HepG2 (cell line): Measurements from ENCODE around the gene PTS. TPM values are rescaled to one million over a fixed set of nuclear protein-coding genes. Genes with fewer than 3 reads are reported as not detected.
A peak's percentile ranks its signal among the peaks of the same experiment; 100 is the strongest.

Experiments
- ATAC-seq: fragments of 200-7000 bp; cut with Tn5 transposase; 3 replicates; pipeline ENCODE4 v1.9.1; 2020; ENCODE audit warnings: mild to moderate bottlenecking, moderate library complexity
- BruUV-seq: library from RNA; stranded (reverse); fragments of 400-500 nt; replicated peaks from 2 replicates; lab custom pipeline; 2021; lab: Mats Ljungman, UMichigan
- CTCF ChIA-PET: fragments of 300-600 bp; formaldehyde crosslinking; extraction: SDS; loops from one replicate; lab custom pipeline; 2021; ENCODE audit warnings: low total read pairs, inconsistent platforms, low intra/inter-chr PET ratio; lab: Yijun Ruan, JAX
- POLR2A ChIA-PET: fragments of 350-600 bp; sonication (Branson Sonifier 250); formaldehyde crosslinking; loops from one replicate; lab custom pipeline; 2020; ENCODE audit warnings: antibody characterized with exemption, inconsistent platforms; lab: Yijun Ruan, JAX
- DNase-seq: peaks from one replicate; pipeline ENCODE4 v3.0.0-alpha.2; 2015; ENCODE audit warnings: low spot score
- FAIRE-seq: peaks from 3 replicates; lab custom pipeline; 2011; peaks lifted over from hg19 to GRCh38; lab: Jason Lieb, UNC
- H2AFZ ChIP-seq: one replicate; pipeline ENCODE4 v1.6.1; 2011; ENCODE audit warnings: low read length, inconsistent platforms
- H3K27ac ChIP-seq: fragments of 300-600 bp; 3 replicates; pipeline ENCODE4 v1.8.0; 2011; ENCODE audit warnings: mixed run types, mild to moderate bottlenecking, mixed read lengths, low read length, inconsistent platforms; ENCODE audit not compliant: insufficient read depth; ENCODE audit errors: extremely low read length
- H3K27me3 ChIP-seq, 2 experiments: fragments of 200-600 bp in 1 of 2; 2 replicates in 1 of 2; 3 replicates in 1 of 2; pipeline versions ENCODE4 v1.6.0 to v1.8.0; 2011; ENCODE audit warnings: low read length in 2 of 2, mild to moderate bottlenecking in 2 of 2, moderate library complexity in 2 of 2, inconsistent platforms in 1 of 2; ENCODE audit not compliant: insufficient read depth in 2 of 2, control insufficient read depth in 1 of 2
- H3K36me3 ChIP-seq, 2 experiments: fragments of 200-600 bp in 1 of 2; replicated peaks in 1 of 2; 2 replicates in 1 of 2; 3 replicates in 1 of 2; pipeline versions ENCODE4 v1.5.1 to v1.8.0; 2011; ENCODE audit warnings: low read length in 2 of 2, inconsistent platforms in 1 of 2; ENCODE audit not compliant: insufficient read depth in 2 of 2, control insufficient read depth in 1 of 2
- H3K4me1 ChIP-seq: 2 replicates; pipeline ENCODE4 v1.5.1; 2012; ENCODE audit warnings: low read length, inconsistent platforms; ENCODE audit not compliant: insufficient read depth
- H3K4me2 ChIP-seq: 2 replicates; pipeline ENCODE4 v1.6.0; 2011; ENCODE audit warnings: low read depth, low read length, inconsistent platforms
- H3K4me3 ChIP-seq, 3 experiments: fragments of 200-600 bp in 1 of 3; sonication (generic), shearing (Covaris generic) in 1 of 3; replicated peaks in 1 of 3; 2 replicates each; pipeline ENCODE4 v1.5.1; 2011 to 2016; ENCODE audit warnings: low read length in 3 of 3, inconsistent platforms in 2 of 3, low read depth in 2 of 3, mild to moderate bottlenecking in 2 of 3, control low read depth in 1 of 3, mixed read lengths in 1 of 3; ENCODE audit not compliant: insufficient read depth in 1 of 3
- H3K79me2 ChIP-seq: one replicate; pipeline ENCODE4 v1.6.1; 2011; ENCODE audit warnings: low read length, inconsistent platforms; ENCODE audit not compliant: insufficient read depth
- H3K9ac ChIP-seq: 2 replicates; pipeline ENCODE4 v1.6.0; 2011; ENCODE audit warnings: mild to moderate bottlenecking, low read depth, low read length, inconsistent platforms; ENCODE audit not compliant: insufficient read depth
- H3K9me3 ChIP-seq: 2 replicates; pipeline ENCODE4 v1.5.1; 2012; ENCODE audit warnings: mild to moderate bottlenecking, low read length
- H4K20me1 ChIP-seq: 2 replicates; pipeline ENCODE4 v1.6.0; 2011; ENCODE audit warnings: inconsistent platforms, mild to moderate bottlenecking, low read length, moderate library complexity; ENCODE audit not compliant: insufficient read depth
- EHMT2 ChIP-seq: fragments of 200-600 bp; sonication (generic); IDR thresholded peaks from 2 replicates; pipeline ENCODE4 v1.7.0; 2017; ENCODE audit warnings: antibody characterized with exemption, low read depth, low read length, borderline replicate concordance
- FOXM1 ChIP-seq: sonication (generic); formaldehyde crosslinking; IDR thresholded peaks from 2 replicates; pipeline ENCODE4 v1.5.0; 2020; ENCODE audit warnings: missing genetic modification reagents
- KAT7 ChIP-seq: IDR thresholded peaks from 2 replicates; pipeline ENCODE4 v1.6.1; 2018; ENCODE audit warnings: borderline replicate concordance, missing compliant biosample characterization
- SOX6 ChIP-seq, 2 experiments: fragments of 450-650 bp in 1 of 2; sonication (generic) in 1 of 2; formaldehyde crosslinking in 1 of 2; IDR thresholded peaks; 2 replicates each; pipeline versions ENCODE4 v1.4.0 to v1.6.1; 2017 to 2020; ENCODE audit warnings: antibody characterized with exemption in 1 of 2, mild to moderate bottlenecking in 1 of 2, missing genetic modification reagents in 1 of 2
- SRSF4 ChIP-seq: fragments of 200-400 bp; formaldehyde crosslinking; IDR thresholded peaks from one replicate; pipeline ENCODE4 v1.6.1; 2018; ENCODE audit warnings: mild to moderate bottlenecking, low read depth, low read length, moderate library complexity; ENCODE audit not compliant: poor library complexity, severe bottlenecking
- TSC22D2 ChIP-seq: sonication (generic); formaldehyde crosslinking; IDR thresholded peaks from 2 replicates; pipeline ENCODE4 v1.5.1; 2020; ENCODE audit warnings: missing genetic modification reagents, mild to moderate bottlenecking, borderline replicate concordance
- ZNF101 ChIP-seq: sonication (generic); formaldehyde crosslinking; IDR thresholded peaks from 2 replicates; pipeline ENCODE4 v1.4.0; 2020; ENCODE audit warnings: mild to moderate bottlenecking, low read depth, missing genetic modification reagents, borderline replicate concordance
- ZNF501 ChIP-seq: sonication (generic); formaldehyde crosslinking; IDR thresholded peaks from 2 replicates; pipeline ENCODE4 v1.5.1; 2020; ENCODE audit warnings: mild to moderate bottlenecking, moderate library complexity, missing genetic modification reagents
- ZNF746 ChIP-seq: sonication (generic); formaldehyde crosslinking; IDR thresholded peaks from 2 replicates; pipeline ENCODE4 v1.8.0; 2022; ENCODE audit warnings: mild to moderate bottlenecking, missing genetic modification reagents
- ZNF891 ChIP-seq: sonication (generic); formaldehyde crosslinking; IDR thresholded peaks from 2 replicates; pipeline ENCODE4 v1.5.0; 2020; ENCODE audit warnings: mild to moderate bottlenecking, missing genetic modification reagents
- WGBS: methylation state at CpG from one replicate; pipeline ENCODE4 v1.1.6; 2017; ENCODE audit warnings: low lambda C conversion rate; 5-methylcytosine and 5-hydroxymethylcytosine counted together
- in situ Hi-C: cut with HindIII; loops from 2 replicates; pipeline ENCODE4 v1.10.0; 2017; ENCODE audit warnings: low pct_unique_long_range_greater_than_20kb; ENCODE audit not compliant: extremely low pct_ligation_motif_present
- intact Hi-C: fragments of 100-400 bp; cut with micrococcal nuclease; formaldehyde crosslinking; loops from one replicate; pipeline ENCODE4 v1.10.0; 2022; ENCODE audit not compliant: unreplicated experiment
- polyA plus RNA-seq, 8 experiments: library from polyadenylated mRNA; depleted of rRNA in 3 of 8; stranded (reverse) in 7 of 8; unstranded in 1 of 8; fragments of >200 nt; fragmentation: Illumina TruSeq in 4 of 8; extraction: Trizol in 4 of 8; gene quantifications; 2 replicates each; pipeline versions ENCODE4 v1.2.1 to v1.2.3, GENCODE V29; 2011 to 2016; ENCODE audit warnings: low read depth in 4 of 8, missing spikeins in 1 of 8, mixed read lengths in 1 of 8; ENCODE audit not compliant: insufficient read depth in 1 of 8
- total RNA-seq, 5 experiments: library from RNA; depleted of rRNA; stranded (reverse); fragments of >200 nt; fragmentation: Illumina TruSeq; extraction: Trizol; gene quantifications; 2 replicates each; pipeline ENCODE4 v1.2.3, GENCODE V29; 2016; ENCODE audit warnings: low read depth in 1 of 5
- TF ChIP-seq, protein P1 (sequence below): fragments of 450-650 bp; IDR thresholded peaks from 2 replicates; pipeline ENCODE4 v1.6.1; 2017; ENCODE audit warnings: mild to moderate bottlenecking
- TF ChIP-seq, protein P2 (sequence below): sonication (generic); formaldehyde crosslinking; IDR thresholded peaks from 2 replicates; pipeline ENCODE4 v1.4.0; 2020; ENCODE audit warnings: low read depth, mild to moderate bottlenecking, missing genetic modification reagents
- TF ChIP-seq, protein P3 (sequence below), 2 experiments: IDR thresholded peaks; 2 replicates each; pipeline ENCODE4 v1.6.1; 2011 to 2012; ENCODE audit warnings: low read length in 2 of 2, borderline replicate concordance in 1 of 2, low read depth in 1 of 2, mild to moderate bottlenecking in 1 of 2, moderate library complexity in 1 of 2

The PTS gene
- total and polyA plus RNA-seq, 2 of the 13 experiments (the other 11 are each of a cell fraction or from before 2014, with no cell fraction given): 33.6 to 49.3 TPM

DNA sequence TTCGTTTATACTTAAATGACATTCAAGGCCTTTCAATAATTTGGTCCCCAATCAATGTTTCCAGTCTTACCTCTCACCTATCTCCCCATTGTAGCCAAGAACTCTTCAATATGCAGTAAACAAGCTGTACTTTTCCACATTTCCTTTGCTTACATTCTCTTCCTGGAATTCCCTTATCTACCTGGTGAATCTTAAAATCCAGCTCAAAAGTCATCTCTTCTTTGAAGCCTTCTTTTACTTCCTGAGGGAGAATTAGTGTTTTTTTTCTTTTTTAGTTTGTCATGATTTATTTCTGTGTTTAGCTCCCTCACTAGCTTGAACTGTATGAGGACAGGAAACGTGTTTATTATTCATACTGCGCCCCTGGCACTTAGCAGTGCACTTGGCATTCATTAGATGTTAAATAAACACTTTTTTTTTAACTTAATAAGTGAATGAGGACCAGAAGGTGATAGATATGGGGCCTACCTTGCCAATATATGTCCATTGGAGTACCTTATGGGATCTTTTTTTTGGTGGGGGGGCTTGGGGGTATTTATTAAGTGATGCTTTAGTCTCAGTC, 4.9 kb upstream of the PTS start (continued):
- TF ChIP-seq, protein P1, sequence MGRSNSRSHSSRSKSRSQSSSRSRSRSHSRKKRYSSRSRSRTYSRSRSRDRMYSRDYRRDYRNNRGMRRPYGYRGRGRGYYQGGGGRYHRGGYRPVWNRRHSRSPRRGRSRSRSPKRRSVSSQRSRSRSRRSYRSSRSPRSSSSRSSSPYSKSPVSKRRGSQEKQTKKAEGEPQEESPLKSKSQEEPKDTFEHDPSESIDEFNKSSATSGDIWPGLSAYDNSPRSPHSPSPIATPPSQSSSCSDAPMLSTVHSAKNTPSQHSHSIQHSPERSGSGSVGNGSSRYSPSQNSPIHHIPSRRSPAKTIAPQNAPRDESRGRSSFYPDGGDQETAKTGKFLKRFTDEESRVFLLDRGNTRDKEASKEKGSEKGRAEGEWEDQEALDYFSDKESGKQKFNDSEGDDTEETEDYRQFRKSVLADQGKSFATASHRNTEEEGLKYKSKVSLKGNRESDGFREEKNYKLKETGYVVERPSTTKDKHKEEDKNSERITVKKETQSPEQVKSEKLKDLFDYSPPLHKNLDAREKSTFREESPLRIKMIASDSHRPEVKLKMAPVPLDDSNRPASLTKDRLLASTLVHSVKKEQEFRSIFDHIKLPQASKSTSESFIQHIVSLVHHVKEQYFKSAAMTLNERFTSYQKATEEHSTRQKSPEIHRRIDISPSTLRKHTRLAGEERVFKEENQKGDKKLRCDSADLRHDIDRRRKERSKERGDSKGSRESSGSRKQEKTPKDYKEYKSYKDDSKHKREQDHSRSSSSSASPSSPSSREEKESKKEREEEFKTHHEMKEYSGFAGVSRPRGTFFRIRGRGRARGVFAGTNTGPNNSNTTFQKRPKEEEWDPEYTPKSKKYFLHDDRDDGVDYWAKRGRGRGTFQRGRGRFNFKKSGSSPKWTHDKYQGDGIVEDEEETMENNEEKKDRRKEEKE: no peak
- TF ChIP-seq TSC22D2 (CRISPR knock-in tag): no peak
- TF ChIP-seq SRSF4: no peak
- no peak for TF ChIP-seq ZNF101 (CRISPR knock-in tag)
- TF ChIP-seq, protein P2, sequence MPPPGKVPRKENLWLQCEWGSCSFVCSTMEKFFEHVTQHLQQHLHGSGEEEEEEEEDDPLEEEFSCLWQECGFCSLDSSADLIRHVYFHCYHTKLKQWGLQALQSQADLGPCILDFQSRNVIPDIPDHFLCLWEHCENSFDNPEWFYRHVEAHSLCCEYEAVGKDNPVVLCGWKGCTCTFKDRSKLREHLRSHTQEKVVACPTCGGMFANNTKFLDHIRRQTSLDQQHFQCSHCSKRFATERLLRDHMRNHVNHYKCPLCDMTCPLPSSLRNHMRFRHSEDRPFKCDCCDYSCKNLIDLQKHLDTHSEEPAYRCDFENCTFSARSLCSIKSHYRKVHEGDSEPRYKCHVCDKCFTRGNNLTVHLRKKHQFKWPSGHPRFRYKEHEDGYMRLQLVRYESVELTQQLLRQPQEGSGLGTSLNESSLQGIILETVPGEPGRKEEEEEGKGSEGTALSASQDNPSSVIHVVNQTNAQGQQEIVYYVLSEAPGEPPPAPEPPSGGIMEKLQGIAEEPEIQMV (CRISPR knock-in tag): no peak
- TF ChIP-seq EHMT2: no peak
- no peak for TF ChIP-seq KAT7
- TF ChIP-seq, all 625 proteins: peak for 11

DNA sequence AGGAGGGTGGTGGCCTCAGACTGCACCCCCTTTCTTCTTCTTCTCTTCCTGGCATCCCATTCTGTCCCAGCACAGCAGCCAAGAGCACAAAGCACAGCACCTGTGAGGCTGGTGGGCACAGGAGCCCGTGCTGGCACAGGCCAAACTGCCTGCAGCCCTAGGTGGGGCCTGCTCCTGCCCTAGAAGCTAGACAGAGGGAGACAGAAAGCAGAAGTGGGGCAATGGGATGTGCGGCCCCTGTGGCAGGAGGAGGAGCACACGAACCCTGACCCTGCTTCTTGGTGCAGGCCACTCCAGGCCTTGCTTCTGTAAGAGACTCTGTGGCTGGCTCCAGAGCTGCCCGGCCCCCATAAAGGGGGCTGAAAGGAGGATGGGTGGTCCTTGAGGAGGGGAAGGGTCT, 3.9 kb upstream of the PTS start:
- ChIA-PET POLR2A (no interaction called here), CTCF (interaction anchor here (6.4 kb wide), 1 partner anchor 58 kb away, joined by 128 read pairs; no protein-coding TSS in a partner anchor)
- Histone ChIP-seq H3K27me3 (no peaks in the 10 kb centered on the region; a peak in 1 of 5 replicates), H2AFZ (no peak overlapping the region), H3K4me3 (peak overlapping the region in 1 of 3 experiments; percentile 24; a peak in 1 of 6 replicates), H3K36me3 (no peaks in the 10 kb centered on the region), H3K4me1 (peaks cover 50% of the 10 kb centered on the region), H4K20me1 (no peaks in the 10 kb centered on the region), H3K79me2 (peaks cover 8% of the 10 kb centered on the region), H3K4me2 (peak overlapping the region; percentile 55), H3K27ac (no peak overlapping the region), H3K9me3 (no peaks in the 10 kb centered on the region), H3K9ac (peak overlapping the region; percentile 10; the same call in 1 of the 2 replicates)
- no peak for ATAC-seq
- intact Hi-C loops (loop anchor here (10.0 kb wide), 1 partner anchor 572 kb away; no protein-coding TSS in a partner anchor), in situ Hi-C loops (loop anchor here (5.0 to 10.0 kb wide), 2 partner anchors 60 to 232 kb away; no protein-coding TSS in a partner anchor)
- 9% methylated on average over 4 of the region's 4 CpGs for WGBS
- no peak for FAIRE-seq
- no peak for DNase-seq
- no TSS peak for BruUV-seq
- TF ChIP-seq, protein P3, sequence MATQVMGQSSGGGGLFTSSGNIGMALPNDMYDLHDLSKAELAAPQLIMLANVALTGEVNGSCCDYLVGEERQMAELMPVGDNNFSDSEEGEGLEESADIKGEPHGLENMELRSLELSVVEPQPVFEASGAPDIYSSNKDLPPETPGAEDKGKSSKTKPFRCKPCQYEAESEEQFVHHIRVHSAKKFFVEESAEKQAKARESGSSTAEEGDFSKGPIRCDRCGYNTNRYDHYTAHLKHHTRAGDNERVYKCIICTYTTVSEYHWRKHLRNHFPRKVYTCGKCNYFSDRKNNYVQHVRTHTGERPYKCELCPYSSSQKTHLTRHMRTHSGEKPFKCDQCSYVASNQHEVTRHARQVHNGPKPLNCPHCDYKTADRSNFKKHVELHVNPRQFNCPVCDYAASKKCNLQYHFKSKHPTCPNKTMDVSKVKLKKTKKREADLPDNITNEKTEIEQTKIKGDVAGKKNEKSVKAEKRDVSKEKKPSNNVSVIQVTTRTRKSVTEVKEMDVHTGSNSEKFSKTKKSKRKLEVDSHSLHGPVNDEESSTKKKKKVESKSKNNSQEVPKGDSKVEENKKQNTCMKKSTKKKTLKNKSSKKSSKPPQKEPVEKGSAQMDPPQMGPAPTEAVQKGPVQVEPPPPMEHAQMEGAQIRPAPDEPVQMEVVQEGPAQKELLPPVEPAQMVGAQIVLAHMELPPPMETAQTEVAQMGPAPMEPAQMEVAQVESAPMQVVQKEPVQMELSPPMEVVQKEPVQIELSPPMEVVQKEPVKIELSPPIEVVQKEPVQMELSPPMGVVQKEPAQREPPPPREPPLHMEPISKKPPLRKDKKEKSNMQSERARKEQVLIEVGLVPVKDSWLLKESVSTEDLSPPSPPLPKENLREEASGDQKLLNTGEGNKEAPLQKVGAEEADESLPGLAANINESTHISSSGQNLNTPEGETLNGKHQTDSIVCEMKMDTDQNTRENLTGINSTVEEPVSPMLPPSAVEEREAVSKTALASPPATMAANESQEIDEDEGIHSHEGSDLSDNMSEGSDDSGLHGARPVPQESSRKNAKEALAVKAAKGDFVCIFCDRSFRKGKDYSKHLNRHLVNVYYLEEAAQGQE (IDR thresholded peaks at IDR 0.05; ENCODE audit: borderline replicate concordance in 1 of 2, low read depth in 1 of 2, low read length in 2 of 2): no peak
- TF ChIP-seq ZNF891 (peak; percentile 22; the same call in 1 of the 2 replicates), FOXM1 (CRISPR knock-in tag) (no peak), ZNF101 (CRISPR knock-in tag) (peak; percentile 88; the same call in 1 of the 2 replicates), SOX6 (IDR thresholded peaks at IDR 0.05) (no peak), SOX6 (CRISPR knock-in tag; IDR thresholded peaks at IDR 0.05) (no peak), ZNF746 (CRISPR knock-in tag) (no peak), ZNF501 (CRISPR knock-in tag) (0 out of 2 replicates have a peak, but pooled peaks have one; percentile 19)
